Measurements from ENCODE around the gene BTBD16.

The BTBD16 gene

DNA sequence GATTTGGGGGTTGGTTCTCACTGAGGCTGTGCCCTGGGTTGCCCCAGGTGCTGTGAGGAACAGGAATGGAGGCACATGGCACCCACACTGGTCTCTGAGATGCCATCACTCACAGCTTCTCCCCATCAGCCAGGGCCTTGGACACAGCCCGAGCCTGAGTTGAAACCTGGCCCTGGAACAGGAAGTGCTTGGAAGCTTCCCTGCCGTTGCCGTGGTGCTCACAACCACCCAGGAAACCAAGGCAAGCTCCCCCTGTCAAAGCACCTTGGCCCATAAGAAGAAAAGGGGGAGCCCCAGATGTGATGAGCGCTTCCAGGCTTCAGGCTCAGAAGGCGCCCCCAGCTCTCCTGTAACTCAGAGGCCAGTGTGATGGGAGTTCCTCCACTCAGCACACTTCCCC is at the start of gene BTBD16:
Gene BTBD16, plus strand, starts transcription at position 221 of the 400 bp plus-strand sequence. CDS start 3,786 bp downstream, outside the sequence.
- no peak for DNase-seq (ENCODE audit: low read depth)

DNA sequence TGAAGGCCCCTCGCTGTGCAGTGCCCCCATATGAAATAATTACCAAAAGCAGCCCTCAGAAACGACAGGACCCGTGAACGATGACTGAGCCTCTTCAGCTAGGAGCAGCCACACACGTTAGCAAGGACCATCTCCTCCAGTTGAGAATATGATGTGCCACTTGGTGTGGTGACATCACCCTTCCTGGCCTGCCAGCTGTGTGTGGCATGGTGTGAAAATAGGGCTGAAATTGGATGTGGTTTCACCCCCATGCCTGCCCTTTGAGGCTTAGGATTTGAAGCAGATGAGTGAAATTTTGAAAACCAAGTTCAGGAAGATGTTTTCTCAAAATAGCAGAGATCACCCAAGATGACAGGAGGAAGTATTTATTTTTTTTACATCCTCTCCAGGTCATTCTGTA is 49.1 kb upstream of the BTBD16 start:
- no peak for DNase-seq (ENCODE audit: low read depth)

GRCh38 chr10:122222638-122223037 is 48.5 kb upstream of the BTBD16 start:
- no peak for DNase-seq (ENCODE audit: low read depth)

DNA sequence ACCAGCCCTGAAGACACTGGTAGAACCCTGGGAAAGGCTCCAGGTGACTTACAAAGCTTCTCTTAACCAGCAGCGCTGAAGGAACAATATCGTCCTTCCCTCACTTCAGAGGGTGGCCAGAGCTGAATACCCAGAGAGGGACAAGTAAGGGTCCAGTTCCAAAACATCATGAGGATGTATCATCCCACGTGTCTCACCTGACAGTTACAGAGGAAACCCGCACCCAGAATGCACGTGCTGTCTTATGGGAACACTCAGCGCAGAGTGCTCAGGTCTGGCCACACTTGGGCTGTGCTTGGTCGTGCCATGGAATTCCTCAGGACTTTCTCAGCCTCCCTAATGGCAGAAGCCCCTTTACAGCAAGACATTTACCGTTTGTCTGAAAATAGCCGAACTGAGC is 46.9 kb upstream of the BTBD16 start:
- DNase-seq (ENCODE audit: low read depth): no peak

GRCh38 chr10:122225330-122225729 is 45.8 kb upstream of the BTBD16 start:
- no peak for DNase-seq (ENCODE audit: low read depth)

- no peak for DNase-seq (ENCODE audit: low read depth)
Measured at GRCh38 chr10:122227754-122228153, 43.3 kb upstream of the BTBD16 start.

DNA sequence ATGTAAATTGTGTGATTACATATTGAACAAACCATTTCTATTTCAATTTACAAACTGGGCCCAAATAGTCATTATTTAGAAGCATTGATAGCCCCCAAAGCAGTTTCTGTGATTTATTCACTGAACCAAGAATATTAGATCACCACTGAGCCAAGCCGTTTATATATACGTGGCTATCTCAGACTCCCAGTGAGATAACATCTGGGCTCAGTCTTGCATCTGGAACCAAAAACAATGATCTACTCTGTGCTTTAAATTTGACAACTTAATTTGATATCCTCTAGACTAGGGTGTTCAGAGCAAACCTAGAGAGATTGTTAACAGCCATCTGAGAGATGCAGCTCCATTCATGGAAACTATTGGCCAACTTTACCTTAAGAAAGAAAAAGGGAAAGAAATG is 41.4 kb upstream of the BTBD16 start:
- no peak for DNase-seq (ENCODE audit: low read depth)

GRCh38 chr10:122230222-122230621 is 40.9 kb upstream of the BTBD16 start:
- DNase-seq (ENCODE audit: low read depth): no peak

- DNase-seq (ENCODE audit: low read depth): no peak
Measured at GRCh38 chr10:122232769-122233168, 38.3 kb upstream of the BTBD16 start.

GRCh38 chr10:122233857-122234348 is 37.2 kb upstream of the BTBD16 start:
- DNase-seq (ENCODE audit: low read depth): no peak

GRCh38 chr10:122234416-122234815 is 36.7 kb upstream of the BTBD16 start:
- DNase-seq (ENCODE audit: low read depth): no peak

DNA sequence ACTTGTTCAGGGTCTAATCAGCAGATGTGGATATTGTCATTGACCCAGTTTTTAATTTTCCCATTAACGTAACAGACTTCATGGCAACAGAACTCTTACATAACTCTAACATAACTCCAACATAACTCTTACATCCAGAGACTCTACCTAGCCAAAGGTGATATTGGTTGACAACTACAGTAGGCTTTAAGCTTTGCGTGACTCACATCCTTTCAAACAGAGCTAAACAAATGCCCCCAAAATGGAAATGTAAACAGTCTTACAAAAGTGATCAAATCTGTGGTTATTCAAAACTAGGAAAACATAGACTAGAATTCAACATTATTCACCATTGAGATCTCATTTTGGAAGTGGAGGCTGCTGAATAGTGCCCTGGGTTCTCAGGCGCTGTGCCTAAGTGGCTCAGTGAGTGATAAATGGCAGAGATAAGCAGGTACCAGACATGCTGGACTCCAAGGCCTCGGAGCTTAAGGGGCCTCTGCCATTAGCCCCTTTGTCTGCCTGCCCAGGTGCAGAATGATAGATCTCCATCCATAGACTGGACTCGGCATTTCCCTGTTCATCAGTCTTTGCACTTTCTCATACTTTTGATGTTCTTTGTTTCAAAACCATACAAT is 34.3 kb upstream of the BTBD16 start:
- no peak for DNase-seq (ENCODE audit: low read depth)

GRCh38 chr10:122237331-122237990 is 33.6 kb upstream of the BTBD16 start:
- no peak for DNase-seq (ENCODE audit: low read depth)

DNA sequence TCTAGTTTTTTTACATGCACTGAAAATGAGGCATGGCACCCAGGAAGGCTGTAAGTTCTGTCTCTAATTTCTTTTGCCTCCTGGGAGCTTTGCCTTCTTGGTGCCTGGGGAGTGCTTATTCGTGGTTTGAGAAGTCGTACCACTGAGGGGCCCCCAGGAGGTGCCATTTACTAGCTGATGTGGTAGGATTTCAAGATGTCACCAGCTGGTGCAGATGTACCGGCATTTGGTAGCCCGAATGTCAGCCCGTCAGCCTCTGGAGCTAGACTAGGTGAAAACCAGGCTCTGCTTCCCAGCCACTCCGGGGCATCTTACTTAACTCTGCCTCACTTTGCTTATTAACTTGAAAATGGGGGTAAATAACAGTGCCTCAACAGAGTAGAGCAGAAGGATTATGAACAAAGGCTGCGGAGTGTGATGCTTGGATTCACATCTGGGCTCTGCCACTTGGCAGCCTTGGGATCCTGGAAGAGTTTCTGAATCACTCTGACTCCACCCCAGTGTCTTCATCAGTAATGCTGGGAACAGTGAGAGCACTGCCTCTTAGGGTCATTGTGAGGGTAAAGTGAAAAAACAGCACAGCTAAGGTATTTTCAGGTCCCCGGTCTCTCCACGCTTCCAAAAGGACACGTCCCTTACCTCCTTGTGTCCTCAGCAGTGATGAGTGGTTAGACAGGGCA is 31.4 kb upstream of the BTBD16 start:
- no peak for DNase-seq (ENCODE audit: low read depth)

DNA sequence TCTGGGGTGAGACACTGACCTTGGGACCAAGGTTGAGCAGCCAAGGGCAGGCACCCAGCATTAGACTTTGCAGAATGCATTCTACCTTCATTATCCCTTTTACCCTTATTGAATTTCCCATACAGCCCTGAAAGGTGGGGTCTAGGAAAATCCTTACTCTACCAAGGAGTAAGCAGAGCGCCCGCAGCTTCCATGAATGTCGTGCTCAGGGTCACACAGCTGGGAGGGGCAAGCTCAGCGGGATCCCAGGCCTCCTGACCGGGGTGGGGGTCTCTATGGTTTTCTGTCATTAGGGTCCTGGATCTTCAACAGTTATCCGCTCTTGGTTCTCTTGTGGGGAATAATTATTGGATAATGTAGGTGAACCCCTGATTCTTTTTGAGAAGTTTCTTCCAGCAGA is 30.7 kb upstream of the BTBD16 start:
- DNase-seq (ENCODE audit: low read depth): no peak

DNA sequence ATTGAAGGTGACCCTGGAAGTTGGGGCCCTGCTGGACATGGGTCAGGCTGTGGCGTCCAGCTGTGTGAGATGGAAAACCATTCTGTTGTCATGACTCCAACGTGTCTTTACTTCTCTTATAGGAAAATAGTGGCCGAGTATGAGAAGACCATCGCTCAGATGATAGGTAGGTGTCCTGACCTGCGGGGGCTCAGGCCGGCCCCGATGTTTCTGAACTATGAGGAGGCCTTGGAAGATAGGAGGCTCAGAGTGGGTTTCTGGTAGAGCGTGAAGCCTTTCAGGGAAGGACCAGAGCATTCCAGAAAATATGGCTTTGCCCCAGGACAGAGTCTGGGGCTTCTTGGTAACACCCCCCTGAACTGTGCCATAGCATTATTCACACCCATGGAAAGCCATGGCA is 29.3 kb upstream of the BTBD16 start:
- DNase-seq (ENCODE audit: low read depth): no peak

- DNase-seq (ENCODE audit: low read depth): no peak
Measured at GRCh38 chr10:122243550-122243949, 27.5 kb upstream of the BTBD16 start.

DNA sequence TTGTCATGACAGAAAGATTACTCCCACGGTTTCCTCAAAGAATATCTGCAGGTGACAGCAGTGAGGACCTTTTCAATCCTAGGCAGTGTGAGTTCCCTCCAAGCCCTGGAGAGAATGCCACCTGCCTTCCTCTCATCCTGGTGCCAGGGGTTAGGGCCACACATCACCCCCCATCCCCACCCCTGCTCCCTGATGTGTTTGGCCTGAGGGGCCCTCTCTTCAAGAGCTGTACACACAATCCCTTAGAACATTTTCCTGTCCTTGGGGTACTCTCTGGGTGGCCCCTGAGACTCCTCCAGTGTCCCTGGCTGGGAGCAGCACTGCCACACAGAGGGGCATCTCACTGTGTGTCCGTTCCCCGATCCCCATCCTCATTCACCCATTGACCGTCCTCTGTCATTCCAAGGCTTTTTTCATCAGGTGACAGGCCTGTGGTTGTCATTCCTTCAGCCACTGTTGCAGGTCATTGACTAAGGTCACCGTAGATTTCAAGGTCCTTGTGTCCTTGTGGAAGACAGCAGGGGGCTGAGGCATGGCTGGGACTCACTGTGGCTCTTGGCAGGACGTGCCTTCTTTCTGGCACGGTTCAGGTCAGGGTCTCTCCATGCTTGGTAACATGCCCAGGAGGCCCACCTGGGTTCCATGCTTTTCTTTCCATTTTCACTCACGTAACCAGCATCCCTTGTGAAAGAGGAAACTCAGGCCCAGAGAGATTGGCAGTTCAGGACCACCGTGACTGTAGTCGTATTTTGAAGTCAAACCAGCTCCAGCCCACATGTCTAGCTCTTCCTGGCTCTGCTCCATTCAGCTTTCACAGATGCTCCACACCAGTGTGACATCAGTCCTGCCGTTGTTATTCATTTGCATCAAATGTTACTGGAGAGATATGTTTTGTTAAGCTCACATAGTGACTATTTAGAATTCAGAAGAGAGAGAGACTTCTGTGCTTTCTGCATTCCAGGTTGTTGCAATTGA is 26.8 kb upstream of the BTBD16 start:
- DNase-seq (ENCODE audit: low read depth): no peak

GRCh38 chr10:122245136-122245535 is 26.0 kb upstream of the BTBD16 start:
- no peak for DNase-seq (ENCODE audit: low read depth)

- no peak for DNase-seq (ENCODE audit: low read depth)
Measured at GRCh38 chr10:122245897-122246296, 25.2 kb upstream of the BTBD16 start.

GRCh38 chr10:122246830-122247520 is 24.1 kb upstream of the BTBD16 start:
- no peak for DNase-seq (ENCODE audit: low read depth)
